ENCODE data around the gene GRK7. TPM values are rescaled to one million over a fixed set of nuclear protein-coding genes. Genes with fewer than 3 reads are reported as not detected.

The GRK7 gene
- total RNA-seq, 1 donor from 2014 or later = 0.98 TPM

DNA sequence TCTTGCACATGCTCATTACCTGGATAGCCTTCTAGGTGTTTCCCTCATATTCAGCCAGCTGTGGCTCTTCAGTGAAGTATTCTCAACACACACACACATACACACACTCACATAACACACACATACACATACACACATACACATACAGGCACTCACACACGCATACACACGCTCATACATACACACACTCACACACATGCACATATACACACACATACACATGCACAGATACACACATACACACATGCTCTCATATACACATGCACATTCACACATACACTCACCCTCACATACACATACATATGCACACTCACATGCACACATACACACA, 41.2 kb downstream of the GRK7 start:
- Histone ChIP-seq H3K9me3 (no peaks in the 10 kb centered on the region), H3K4me3 (no peak overlapping the region), H3K36me3 (no peaks in the 10 kb centered on the region), H3K27ac (no peak overlapping the region), H3K4me1 (no peaks in the 10 kb centered on the region), H3K27me3 (no peaks in the 10 kb centered on the region)
- no peak for DNase-seq (ENCODE audit: extremely low spot score in 2 of 2)
- TF ChIP-seq POLR2A (IDR thresholded peaks at IDR 0.05) (no peak), POLR2AphosphoS5 (IDR thresholded peaks at IDR 0.05; ENCODE audit: insufficient read depth in 1 of 2, low read depth in 1 of 2) (no peak), CTCF (IDR thresholded peaks at IDR 0.05) (no peak)
- intact Hi-C loops (cut with DNase I) = no loop called here

DNA sequence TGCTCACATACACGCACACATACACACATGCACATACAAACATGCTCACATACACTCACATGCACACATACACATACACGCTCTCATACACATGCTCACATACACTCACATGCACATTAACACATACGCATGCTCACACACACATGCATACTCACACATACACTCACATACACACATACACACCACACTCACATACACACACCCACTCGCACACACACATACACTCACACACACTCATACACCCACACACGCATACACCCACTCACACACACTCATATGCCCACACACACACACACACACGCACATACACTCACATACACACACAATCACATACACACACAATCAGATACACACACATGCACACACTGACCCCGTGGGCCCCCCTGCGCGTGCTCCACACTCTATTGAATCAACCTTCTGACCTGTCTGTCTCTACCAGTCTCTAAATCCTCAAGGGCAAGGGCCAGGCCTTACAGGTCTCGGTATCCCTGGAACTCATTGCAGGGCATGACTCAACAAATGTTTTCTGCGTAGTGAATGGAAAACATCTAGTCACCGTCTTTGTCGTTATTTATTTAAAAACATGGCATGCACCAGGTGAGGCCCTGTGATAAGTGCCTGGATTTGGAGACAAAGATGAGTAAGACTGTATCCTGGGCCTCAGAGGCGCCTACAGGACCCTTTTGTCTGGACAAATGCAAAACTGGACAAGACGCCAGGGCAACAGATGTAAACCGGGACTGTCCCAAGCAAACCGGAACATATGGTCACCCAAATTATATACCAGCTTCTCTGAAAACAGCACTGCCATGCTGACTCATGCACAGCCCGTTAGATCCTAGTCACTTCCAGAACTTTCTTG, 41.8 kb downstream of the GRK7 start:
- intact Hi-C loops (cut with DNase I) = no loop called here
- no peak overlapping the region for H3K27ac ChIP-seq

GRCh38 chr3:141807277-141808033, 44.2 kb downstream of the GRK7 start:
- Histone ChIP-seq H3K4me1 (peaks cover 7% of the 10 kb centered on the region), H3K4me3 (no peak overlapping the region), H3K36me3 (no peaks in the 10 kb centered on the region), H3K9me3 (no peaks in the 10 kb centered on the region), H3K27ac (no peak overlapping the region), H3K27me3 (no peaks in the 10 kb centered on the region)
- DNase-seq (ENCODE audit: extremely low spot score in 2 of 2) = no peak
- intact Hi-C loops (cut with DNase I) = no loop called here
- TF ChIP-seq POLR2A (IDR thresholded peaks at IDR 0.05) = no peak
- no peak for TF ChIP-seq POLR2AphosphoS5 (IDR thresholded peaks at IDR 0.05; ENCODE audit: insufficient read depth in 1 of 2, low read depth in 1 of 2)
- TF ChIP-seq CTCF (IDR thresholded peaks at IDR 0.05) = no peak

More for the DNA sequence above, 41.8 kb downstream of the GRK7 start:
- H3K27me3 ChIP-seq = no peaks in the 10 kb centered on the region
- DNase-seq (ENCODE audit: extremely low spot score in 2 of 2) = no peak
- no peak for TF ChIP-seq POLR2A (IDR thresholded peaks at IDR 0.05)
- no peak for TF ChIP-seq CTCF (IDR thresholded peaks at IDR 0.05)
- no peak for TF ChIP-seq POLR2AphosphoS5 (IDR thresholded peaks at IDR 0.05; ENCODE audit: insufficient read depth in 1 of 2, low read depth in 1 of 2)
- H3K4me1 ChIP-seq = no peaks in the 10 kb centered on the region
- H3K36me3 ChIP-seq = no peaks in the 10 kb centered on the region
- no peak overlapping the region for H3K4me3 ChIP-seq
- no peaks in the 10 kb centered on the region for H3K9me3 ChIP-seq

DNA sequence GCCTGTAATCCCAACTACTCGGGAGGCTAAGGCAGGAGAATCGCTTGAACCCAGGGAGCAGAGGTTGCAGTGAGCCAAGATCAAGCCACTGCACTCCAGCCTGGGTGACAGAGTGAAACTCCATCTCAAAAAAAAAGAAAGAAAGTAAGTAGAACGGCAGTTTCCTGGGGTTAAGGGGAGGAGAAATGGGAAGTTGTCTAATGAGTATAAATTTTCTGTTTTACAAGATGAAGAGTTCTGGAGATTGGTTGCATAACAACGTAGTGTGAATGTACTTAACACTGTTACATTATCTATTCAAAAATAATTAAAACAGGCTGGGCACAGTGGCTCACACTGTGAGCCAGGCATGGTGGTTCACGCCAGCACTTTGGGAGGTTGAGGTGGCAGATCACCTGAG, 45.4 kb downstream of the GRK7 start:
- DNase-seq (ENCODE audit: extremely low spot score in 2 of 2) = no peak
- no peak for TF ChIP-seq CTCF (IDR thresholded peaks at IDR 0.05)
- no peak for TF ChIP-seq POLR2A (IDR thresholded peaks at IDR 0.05)
- no peak for TF ChIP-seq POLR2AphosphoS5 (IDR thresholded peaks at IDR 0.05; ENCODE audit: insufficient read depth in 1 of 2, low read depth in 1 of 2)
- Histone ChIP-seq H3K4me1 (peaks cover 7% of the 10 kb centered on the region), H3K36me3 (no peaks in the 10 kb centered on the region), H3K4me3 (no peak overlapping the region), H3K27ac (no peak overlapping the region), H3K27me3 (no peaks in the 10 kb centered on the region), H3K9me3 (no peaks in the 10 kb centered on the region)
- intact Hi-C loops (cut with DNase I) = no loop called here

DNA sequence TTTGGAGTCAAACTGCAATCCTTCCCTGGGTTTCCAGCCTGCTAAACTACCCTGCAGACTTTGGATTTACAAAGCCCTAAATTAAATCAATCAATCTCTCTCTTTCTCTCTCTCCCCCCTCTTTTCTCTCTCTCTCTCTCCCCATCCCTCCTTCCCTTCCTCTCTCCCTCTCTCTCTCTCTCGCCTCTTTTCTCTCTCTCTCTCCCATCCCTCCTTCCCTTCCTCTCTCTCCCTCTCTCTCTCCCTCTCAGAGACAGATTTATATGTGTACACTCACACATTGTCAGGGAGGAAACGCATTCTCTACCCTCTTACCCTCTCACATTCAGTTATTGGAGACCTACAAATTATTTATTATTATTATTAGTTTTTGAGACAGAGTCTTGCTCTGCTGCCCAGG, 47.0 kb downstream of the GRK7 start:
- TF ChIP-seq POLR2AphosphoS5 (IDR thresholded peaks at IDR 0.05; ENCODE audit: insufficient read depth in 1 of 2, low read depth in 1 of 2) = no peak
- TF ChIP-seq POLR2A (IDR thresholded peaks at IDR 0.05) = no peak
- TF ChIP-seq CTCF (IDR thresholded peaks at IDR 0.05) = no peak
- intact Hi-C loops (cut with DNase I) = no loop called here
- Histone ChIP-seq H3K36me3 (no peaks in the 10 kb centered on the region), H3K27me3 (no peaks in the 10 kb centered on the region), H3K4me3 (no peak overlapping the region), H3K27ac (no peak overlapping the region), H3K4me1 (peaks cover 7% of the 10 kb centered on the region), H3K9me3 (no peaks in the 10 kb centered on the region)
- DNase-seq (ENCODE audit: extremely low spot score in 2 of 2) = no peak

Measured in vagina (tissue), 2 donors.